Measurements from ENCODE around the gene CEP128.

The CEP128 gene

GRCh38 chr14:80771201-80771600, 170.3 kb downstream of the CEP128 start:
- no peak for DNase-seq (ENCODE audit: low spot score)

GRCh38 chr14:80770114-80770908, 171.2 kb downstream of the CEP128 start:
- DNase-seq (ENCODE audit: low spot score), result peak; percentile 3

- no peak for DNase-seq (ENCODE audit: low spot score)
These were observed 172.9 kb downstream of the CEP128 start for GRCh38 chr14:80768646-80769045.

- no peak for DNase-seq (ENCODE audit: low spot score)
These were observed 176.5 kb downstream of the CEP128 start for GRCh38 chr14:80764921-80765507.

- no peak for DNase-seq (ENCODE audit: low spot score)
These were observed 177.0 kb downstream of the CEP128 start for GRCh38 chr14:80764496-80764895.

- no peak for DNase-seq (ENCODE audit: low spot score)
These were observed 178.8 kb downstream of the CEP128 start for GRCh38 chr14:80762641-80763228.

- no peak for DNase-seq (ENCODE audit: low spot score)
These were observed 186.8 kb downstream of the CEP128 start for GRCh38 chr14:80754696-80755095.

GRCh38 chr14:80751285-80751684, 190.3 kb downstream of the CEP128 start:
- no peak for DNase-seq (ENCODE audit: low spot score)

GRCh38 chr14:80726211-80726610, 215.3 kb downstream of the CEP128 start:
- no peak for DNase-seq (ENCODE audit: low spot score)

- DNase-seq (ENCODE audit: low spot score), result no peak
These were observed 222.6 kb downstream of the CEP128 start for GRCh38 chr14:80718940-80719339.

- no peak for DNase-seq (ENCODE audit: low spot score)
These were observed 227.1 kb downstream of the CEP128 start for GRCh38 chr14:80714474-80714873.

GRCh38 chr14:80713076-80713850, 228.3 kb downstream of the CEP128 start:
- DNase-seq (ENCODE audit: low spot score), result no peak

- no peak for DNase-seq (ENCODE audit: low spot score)
These were observed 236.1 kb downstream of the CEP128 start for GRCh38 chr14:80705241-80705980.

GRCh38 chr14:80700601-80701000, 240.9 kb downstream of the CEP128 start:
- no peak for DNase-seq (ENCODE audit: low spot score)

GRCh38 chr14:80699861-80700260, 241.7 kb downstream of the CEP128 start:
- no peak for DNase-seq (ENCODE audit: low spot score)

- no peak for DNase-seq (ENCODE audit: low spot score)
These were observed 242.6 kb downstream of the CEP128 start for GRCh38 chr14:80698974-80699373.

- no peak for DNase-seq (ENCODE audit: low spot score)
These were observed 245.7 kb downstream of the CEP128 start for GRCh38 chr14:80695869-80696268.

- no peak for DNase-seq (ENCODE audit: low spot score)
These were observed 248.6 kb downstream of the CEP128 start for GRCh38 chr14:80692903-80693302.

- DNase-seq (ENCODE audit: low spot score), result no peak
These were observed 259.9 kb downstream of the CEP128 start for GRCh38 chr14:80681651-80682050.

- DNase-seq (ENCODE audit: low spot score), result no peak
These were observed 262.3 kb downstream of the CEP128 start for GRCh38 chr14:80679273-80679672.

GRCh38 chr14:80678436-80678835, 263.1 kb downstream of the CEP128 start:
- no peak for DNase-seq (ENCODE audit: low spot score)

GRCh38 chr14:80669426-80669825, 272.1 kb downstream of the CEP128 start:
- DNase-seq (ENCODE audit: low spot score), result no peak

All from hepatic stellate cell (primary cell).